Urinary bladder (tissue), 4 donors: ENCODE data around the gene EFNB3. TPM values are rescaled to one million over a fixed set of nuclear protein-coding genes. Genes with fewer than 3 reads are reported as not detected.
A peak's percentile ranks its signal among the peaks of the same experiment; 100 is the strongest.

Experiments used
- DNase-seq: peaks from one replicate; pipeline ENCODE4 v3.0.0-alpha.2; 2015; ENCODE audit errors: extremely low spot score
- H3K27ac ChIP-seq: one replicate; pipeline ENCODE4 v1.5.1; 2013; ENCODE audit warnings: low read depth, mild to moderate bottlenecking, moderate library complexity
- H3K36me3 ChIP-seq: one replicate; pipeline ENCODE4 v1.6.1; 2013; ENCODE audit warnings: mild to moderate bottlenecking, moderate library complexity; ENCODE audit not compliant: insufficient read depth
- H3K4me1 ChIP-seq: one replicate; pipeline ENCODE4 v1.6.1; 2013; ENCODE audit warnings: mild to moderate bottlenecking, moderate library complexity; ENCODE audit not compliant: insufficient read depth
- H3K4me3 ChIP-seq: one replicate; pipeline ENCODE4 v1.5.1; 2013; ENCODE audit warnings: low read depth, low read length
- WGBS: extraction: QIAGEN DNeasy Blood & Tissue Kit; methylation state at CpG from one replicate; pipeline ENCODE4 v1.1.7; 2013; 5-methylcytosine and 5-hydroxymethylcytosine counted together
- polyA plus RNA-seq: library from polyadenylated mRNA; stranded (reverse); fragments of 200-250 nt; gene quantifications from one replicate; pipeline ENCODE4 v1.2.3, GENCODE V29; 2013
- total RNA-seq: library from RNA; depleted of rRNA; stranded (reverse); fragments of >200 nt; gene quantifications from one replicate; pipeline ENCODE4 v1.2.3, GENCODE V29; 2014
- donor health status: healthy with polysubstance abuse.
- donor health status: healthy.

Gene EFNB3
- total RNA-seq (3.3 TPM), polyA plus RNA-seq (0.86 TPM)

- no peak for DNase-seq
Measured at GRCh38 chr17:7704601-7705268, at the start of gene EFNB3. Gene EFNB3 (plus strand): TSS chr17:7705202. CDS start chr17:7705599, 397 bp downstream.

GRCh38 chr17:7655541-7655840 is 49.5 kb upstream of the EFNB3 start:
- Histone ChIP-seq H3K4me1 (no peaks in the 10 kb centered on the region), H3K27ac (no peak overlapping the region), H3K36me3 (no peaks in the 10 kb centered on the region), H3K4me3 (no peak overlapping the region)
- WGBS, result 94% methylated on average over 17 of the region's 17 CpGs
- DNase-seq, result no peak

More at GRCh38 chr17:7704601-7705268, at the start of gene EFNB3:
- no peaks in the 10 kb centered on the region for H3K4me1 ChIP-seq
- peak within 1 kb of the TSS; percentile 21 for H3K4me3 ChIP-seq
- WGBS, result 2% methylated on average over 45 of the region's 45 CpGs
- H3K36me3 ChIP-seq, result no peaks in the 10 kb centered on the region
- H3K27ac ChIP-seq, result no peak within 1 kb of the TSS

GRCh38 chr17:7656958-7657609 is 47.9 kb upstream of the EFNB3 start:
- Histone ChIP-seq H3K4me1 (no peaks in the 10 kb centered on the region), H3K36me3 (no peaks in the 10 kb centered on the region), H3K27ac (no peak overlapping the region), H3K4me3 (no peak overlapping the region)
- DNase-seq, result no peak
- 16% methylated on average over 10 of the region's 10 CpGs for WGBS

GRCh38 chr17:7667656-7668406 is 37.2 kb upstream of the EFNB3 start:
- WGBS, result 48% methylated on average over 10 of the region's 10 CpGs
- Histone ChIP-seq H3K36me3 (no peaks in the 10 kb centered on the region), H3K4me1 (no peaks in the 10 kb centered on the region), H3K4me3 (no peak overlapping the region), H3K27ac (no peak overlapping the region)
- no peak for DNase-seq

- DNase-seq, result no peak
- H3K4me3 ChIP-seq, result no peak overlapping the region
- WGBS, result 88% methylated on average over 7 of the region's 7 CpGs
- peaks cover 1% of the 10 kb centered on the region for H3K36me3 ChIP-seq
- H3K27ac ChIP-seq, result no peak overlapping the region
- H3K4me1 ChIP-seq, result no peaks in the 10 kb centered on the region
Measured at GRCh38 chr17:7668482-7668881, 36.5 kb upstream of the EFNB3 start.

- 92% methylated on average over 2 of the region's 2 CpGs for WGBS
- no peak overlapping the region for H3K4me3 ChIP-seq
- H3K27ac ChIP-seq, result no peak overlapping the region
- H3K4me1 ChIP-seq, result no peaks in the 10 kb centered on the region
- no peak for DNase-seq
- peaks cover 5% of the 10 kb centered on the region for H3K36me3 ChIP-seq
Measured at GRCh38 chr17:7673239-7673638, 31.8 kb upstream of the EFNB3 start.

- H3K36me3 ChIP-seq, result peaks cover 5% of the 10 kb centered on the region
- no peak for DNase-seq
- H3K27ac ChIP-seq, result no peak overlapping the region
- no peaks in the 10 kb centered on the region for H3K4me1 ChIP-seq
- H3K4me3 ChIP-seq, result no peak overlapping the region
- 93% methylated on average over 14 of the region's 14 CpGs for WGBS
Measured at GRCh38 chr17:7674934-7675333, 30.1 kb upstream of the EFNB3 start.

- Histone ChIP-seq H3K4me3 (no peak overlapping the region), H3K27ac (no peak overlapping the region), H3K4me1 (no peaks in the 10 kb centered on the region), H3K36me3 (peaks cover 5% of the 10 kb centered on the region)
- DNase-seq, result no peak
- 82% methylated on average over 5 of the region's 5 CpGs for WGBS
Measured at GRCh38 chr17:7676533-7676932, 28.5 kb upstream of the EFNB3 start.

- Histone ChIP-seq H3K4me3 (no peak overlapping the region), H3K27ac (no peak overlapping the region), H3K4me1 (no peaks in the 10 kb centered on the region), H3K36me3 (peaks cover 5% of the 10 kb centered on the region)
- 70% methylated on average over 10 of the region's 10 CpGs for WGBS
- DNase-seq, result no peak
Measured at GRCh38 chr17:7677388-7678067, 27.5 kb upstream of the EFNB3 start.

- H3K4me3 ChIP-seq, result peak overlapping the region; percentile 81
- no peak overlapping the region for H3K27ac ChIP-seq
- 64% methylated on average over 15 of the region's 15 CpGs for WGBS
- H3K4me1 ChIP-seq, result no peaks in the 10 kb centered on the region
- DNase-seq, result no peak
- no peaks in the 10 kb centered on the region for H3K36me3 ChIP-seq
Measured at GRCh38 chr17:7684851-7685532, 20.0 kb upstream of the EFNB3 start.

- Histone ChIP-seq H3K4me1 (no peaks in the 10 kb centered on the region), H3K4me3 (peak overlapping the region; percentile 81), H3K36me3 (no peaks in the 10 kb centered on the region), H3K27ac (peak overlapping the region; percentile 73)
- 3% methylated on average over 44 of the region's 44 CpGs for WGBS
- peak; percentile 87 for DNase-seq
Measured at GRCh38 chr17:7685533-7686221, 19.3 kb upstream of the EFNB3 start.

GRCh38 chr17:7686222-7687071 is 18.6 kb upstream of the EFNB3 start:
- under 1% methylated on average over 30 of the region's 30 CpGs for WGBS
- H3K4me3 ChIP-seq, result peak overlapping the region; percentile 81
- H3K27ac ChIP-seq, result peak overlapping the region; percentile 77
- H3K4me1 ChIP-seq, result no peaks in the 10 kb centered on the region
- DNase-seq, result peak; percentile 88
- no peaks in the 10 kb centered on the region for H3K36me3 ChIP-seq
